Measurements from ENCODE around the gene AFMID. TPM values are rescaled to one million over a fixed set of nuclear protein-coding genes. Genes with fewer than 3 reads are reported as not detected.

Gene AFMID
- total and polyA plus RNA-seq, 9 of the 15 experiments (the other 6 are each of a cell fraction or from before 2014, with no cell fraction given): 62.1 to 188 (median 74.4) TPM

DNA sequence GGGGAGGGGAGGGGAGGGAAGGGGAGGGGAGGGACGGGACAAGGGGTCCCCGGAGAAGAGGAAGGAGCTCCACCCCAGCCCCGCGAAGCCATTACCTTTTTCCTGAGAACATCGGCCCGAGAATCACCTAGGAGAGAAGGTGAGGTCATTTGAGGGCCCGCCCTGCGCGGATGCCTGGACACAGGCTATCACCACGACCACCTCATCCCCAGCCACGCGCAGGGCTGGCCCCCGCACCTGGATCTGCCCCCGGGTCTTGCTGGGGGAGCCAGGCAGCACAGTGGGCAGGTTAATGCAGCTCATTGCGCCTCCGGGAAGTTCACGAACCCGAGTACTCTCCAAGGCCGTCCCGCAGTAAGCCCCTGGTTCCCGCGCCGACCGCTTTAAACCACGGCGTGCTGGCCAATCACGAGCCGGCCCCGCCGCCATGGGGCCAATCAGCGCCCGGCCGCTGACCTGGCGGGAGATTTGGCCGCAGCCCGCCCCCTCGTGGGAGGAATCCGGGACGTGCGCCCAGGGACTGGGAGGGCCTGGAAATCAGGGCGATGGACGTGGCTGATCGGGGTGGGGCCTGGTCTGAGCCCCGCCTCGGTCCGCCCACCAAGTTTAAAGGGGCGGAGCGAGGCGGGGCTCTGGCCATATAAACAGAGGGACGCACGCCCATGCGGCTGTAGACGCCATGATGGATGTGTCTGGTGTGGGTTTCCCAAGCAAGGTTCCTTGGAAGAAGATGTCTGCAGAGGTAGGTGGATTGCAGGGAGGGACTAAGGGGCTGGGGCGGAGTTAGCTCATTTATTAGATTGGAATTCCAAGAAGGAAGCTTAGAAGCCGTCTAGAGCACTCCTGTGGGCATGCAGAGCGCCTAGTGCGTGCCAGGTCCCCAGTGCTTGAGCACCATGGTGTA lies at the start of gene AFMID, which contains the start of gene TK1 (continued):
- TF ChIP-seq, protein P1, sequence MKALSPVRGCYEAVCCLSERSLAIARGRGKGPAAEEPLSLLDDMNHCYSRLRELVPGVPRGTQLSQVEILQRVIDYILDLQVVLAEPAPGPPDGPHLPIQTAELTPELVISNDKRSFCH (CRISPR knock-in tag; IDR thresholded peaks at IDR 0.05): no peak
- TF ChIP-seq, protein P1 (tag; IDR thresholded peaks at IDR 0.05): no peak; the same call in 1 of the 2 replicates
- TF ChIP-seq RBBP5 (IDR thresholded peaks at IDR 0.05; ENCODE audit: borderline replicate concordance, insufficient read depth, low read length, poor library complexity, severe bottlenecking) (no peak), PRPF4 (IDR thresholded peaks at IDR 0.05; ENCODE audit: insufficient read depth, low read depth, low read length, poor library complexity, severe bottlenecking) (peak; percentile 68), HOXB6 (CRISPR knock-in tag; IDR thresholded peaks at IDR 0.05; ENCODE audit: borderline replicate concordance) (no peak), ZNF232 (CRISPR knock-in tag; IDR thresholded peaks at IDR 0.05) (peak; percentile 71; the same call in 1 of the 2 replicates), ZFX (CRISPR knock-in tag; IDR thresholded peaks at IDR 0.05) (peak; percentile 68), RBM34 (IDR thresholded peaks at IDR 0.05; ENCODE audit: borderline replicate concordance, insufficient read depth, low read length) (no peak), CBX2 (IDR thresholded peaks at IDR 0.05; ENCODE audit: insufficient read depth, low read length, poor library complexity, severe bottlenecking) (no peak), FOXP1 (CRISPR knock-in tag; IDR thresholded peaks at IDR 0.05) (peak; percentile 76), TAL1 (IDR thresholded peaks at IDR 0.05) (no peak), ZNF354B (CRISPR knock-in tag; IDR thresholded peaks at IDR 0.05) (no peak), MTF1 (CRISPR knock-in tag; IDR thresholded peaks at IDR 0.05; ENCODE audit: borderline replicate concordance) (no peak), NFIX (CRISPR knock-in tag; IDR thresholded peaks at IDR 0.05; ENCODE audit: low read depth) (no peak), KDM1A (IDR thresholded peaks at IDR 0.05) (peak; percentile 47 to 70; a peak in 3 of 4 replicates), HSF4 (CRISPR knock-in tag; IDR thresholded peaks at IDR 0.05; ENCODE audit: borderline replicate concordance) (no peak), DNMT1 (IDR thresholded peaks at IDR 0.05) (no peak)
- TF ChIP-seq, protein P2, sequence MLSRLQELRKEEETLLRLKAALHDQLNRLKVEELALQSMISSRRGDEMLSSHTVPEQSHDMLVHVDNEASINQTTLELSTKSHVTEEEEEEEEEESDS (CRISPR knock-in tag; IDR thresholded peaks at IDR 0.05): no peak
- TF ChIP-seq, protein P3, sequence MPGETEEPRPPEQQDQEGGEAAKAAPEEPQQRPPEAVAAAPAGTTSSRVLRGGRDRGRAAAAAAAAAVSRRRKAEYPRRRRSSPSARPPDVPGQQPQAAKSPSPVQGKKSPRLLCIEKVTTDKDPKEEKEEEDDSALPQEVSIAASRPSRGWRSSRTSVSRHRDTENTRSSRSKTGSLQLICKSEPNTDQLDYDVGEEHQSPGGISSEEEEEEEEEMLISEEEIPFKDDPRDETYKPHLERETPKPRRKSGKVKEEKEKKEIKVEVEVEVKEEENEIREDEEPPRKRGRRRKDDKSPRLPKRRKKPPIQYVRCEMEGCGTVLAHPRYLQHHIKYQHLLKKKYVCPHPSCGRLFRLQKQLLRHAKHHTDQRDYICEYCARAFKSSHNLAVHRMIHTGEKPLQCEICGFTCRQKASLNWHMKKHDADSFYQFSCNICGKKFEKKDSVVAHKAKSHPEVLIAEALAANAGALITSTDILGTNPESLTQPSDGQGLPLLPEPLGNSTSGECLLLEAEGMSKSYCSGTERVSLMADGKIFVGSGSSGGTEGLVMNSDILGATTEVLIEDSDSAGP (CRISPR knock-in tag; IDR thresholded peaks at IDR 0.05): no peak
- TF ChIP-seq, protein P4, sequence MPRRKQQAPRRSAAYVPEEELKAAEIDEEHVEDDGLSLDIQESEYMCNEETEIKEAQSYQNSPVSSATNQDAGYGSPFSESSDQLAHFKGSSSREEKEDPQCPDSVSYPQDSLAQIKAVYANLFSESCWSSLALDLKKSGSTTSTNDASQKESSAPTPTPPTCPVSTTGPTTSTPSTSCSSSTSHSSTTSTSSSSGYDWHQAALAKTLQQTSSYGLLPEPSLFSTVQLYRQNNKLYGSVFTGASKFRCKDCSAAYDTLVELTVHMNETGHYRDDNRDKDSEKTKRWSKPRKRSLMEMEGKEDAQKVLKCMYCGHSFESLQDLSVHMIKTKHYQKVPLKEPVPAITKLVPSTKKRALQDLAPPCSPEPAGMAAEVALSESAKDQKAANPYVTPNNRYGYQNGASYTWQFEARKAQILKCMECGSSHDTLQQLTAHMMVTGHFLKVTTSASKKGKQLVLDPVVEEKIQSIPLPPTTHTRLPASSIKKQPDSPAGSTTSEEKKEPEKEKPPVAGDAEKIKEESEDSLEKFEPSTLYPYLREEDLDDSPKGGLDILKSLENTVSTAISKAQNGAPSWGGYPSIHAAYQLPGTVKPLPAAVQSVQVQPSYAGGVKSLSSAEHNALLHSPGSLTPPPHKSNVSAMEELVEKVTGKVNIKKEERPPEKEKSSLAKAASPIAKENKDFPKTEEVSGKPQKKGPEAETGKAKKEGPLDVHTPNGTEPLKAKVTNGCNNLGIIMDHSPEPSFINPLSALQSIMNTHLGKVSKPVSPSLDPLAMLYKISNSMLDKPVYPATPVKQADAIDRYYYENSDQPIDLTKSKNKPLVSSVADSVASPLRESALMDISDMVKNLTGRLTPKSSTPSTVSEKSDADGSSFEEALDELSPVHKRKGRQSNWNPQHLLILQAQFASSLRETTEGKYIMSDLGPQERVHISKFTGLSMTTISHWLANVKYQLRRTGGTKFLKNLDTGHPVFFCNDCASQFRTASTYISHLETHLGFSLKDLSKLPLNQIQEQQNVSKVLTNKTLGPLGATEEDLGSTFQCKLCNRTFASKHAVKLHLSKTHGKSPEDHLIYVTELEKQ (CRISPR knock-in tag; IDR thresholded peaks at IDR 0.05): no peak
